Natural killer cell (primary cell): ENCODE measurements around the gene TPBG. TPM values are rescaled to one million over a fixed set of nuclear protein-coding genes. Genes with fewer than 3 reads are reported as not detected.

Experiments
- total RNA-seq, 4 donors: library from RNA; stranded (reverse); fragments of 120-200 nt in 1 of 4; gene quantifications; one replicate each; pipeline versions ENCODE4 v1.2.3 to v1.2.4, GENCODE V29; 2013 to 2022

Gene TPBG
- total RNA-seq, 3 donors from 2014 or later (not counting 1 experiment from before 2014, with no cell fraction given) = 0.11 to 0.33 TPM; not detected in 1

Other genes starting within 250 kb of the TPBG start
- gene IBTK, start 116.1 kb upstream of the TPBG start, total RNA-seq = 10 to 100 TPM; 18.3 to 23.5 (median 22.2) TPM